ENCODE measurements around the gene ATAD1. TPM values are rescaled to one million over a fixed set of nuclear protein-coding genes. Genes with fewer than 3 reads are reported as not detected.

ATAD1 gene
- total RNA-seq, 4 donors from 2014 or later, result 29.9 to 40.6 (median 31.5) TPM

DNA sequence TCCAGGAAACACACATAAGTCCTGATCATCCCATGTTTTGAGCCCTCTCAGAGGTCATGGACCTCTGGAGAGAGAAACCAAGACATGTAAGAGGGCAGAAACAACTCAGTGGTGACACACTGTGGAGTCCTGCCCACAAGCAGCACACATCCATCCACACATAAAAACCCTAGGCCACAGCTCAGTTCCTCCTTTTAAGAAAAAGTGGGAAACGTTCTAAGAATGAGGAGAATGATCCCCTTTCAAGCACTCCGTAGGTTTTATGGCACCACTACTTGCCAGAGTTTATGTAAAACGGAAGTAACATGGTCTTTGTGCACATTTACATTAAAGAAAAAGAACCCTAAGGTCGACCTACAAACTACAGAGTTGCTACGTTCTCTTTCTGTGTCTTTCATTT is 19.9 kb downstream of the ATAD1 start:
- no peak for DNase-seq (ENCODE audit: low spot score in 2 of 2)

DNA sequence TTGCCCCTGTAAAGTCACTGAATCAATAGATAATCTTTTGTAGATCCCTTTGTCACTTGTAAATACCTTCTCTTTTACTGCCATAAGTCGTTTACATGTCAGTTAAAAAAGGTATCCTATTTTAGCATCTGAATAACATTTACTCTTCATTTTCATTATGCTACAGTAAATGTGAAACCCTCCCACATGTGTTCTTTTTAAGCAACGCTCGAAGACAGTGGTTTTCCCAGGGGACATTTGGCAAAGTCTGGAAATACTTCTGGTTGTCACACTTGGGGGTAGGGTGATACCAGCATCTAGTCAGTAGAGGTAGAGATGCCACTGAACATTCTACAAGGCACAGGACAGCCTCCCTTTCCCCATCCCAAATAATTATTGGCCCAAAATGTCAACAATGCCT is 23.7 kb downstream of the ATAD1 start:
- TF ChIP-seq EP300 (IDR thresholded peaks at IDR 0.05), result no peak
- TF ChIP-seq POLR2AphosphoS5 (IDR thresholded peaks at IDR 0.05), result no peak
- peaks cover 4% of the 10 kb centered on the region for H3K36me3 ChIP-seq
- no peak overlapping the region for H3K27ac ChIP-seq
- H3K9me3 ChIP-seq, result no peaks in the 10 kb centered on the region
- H3K27me3 ChIP-seq, result no peaks in the 10 kb centered on the region
- 48% methylated on average over 3 of the region's 3 CpGs for WGBS
- no peak for DNase-seq (ENCODE audit: low spot score in 2 of 2)
- no peak overlapping the region for H3K4me3 ChIP-seq
- H3K4me1 ChIP-seq, result no peaks in the 10 kb centered on the region

More for the DNA sequence above, 19.9 kb downstream of the ATAD1 start:
- no peak for TF ChIP-seq POLR2AphosphoS5 (IDR thresholded peaks at IDR 0.05)
- TF ChIP-seq, protein P1, sequence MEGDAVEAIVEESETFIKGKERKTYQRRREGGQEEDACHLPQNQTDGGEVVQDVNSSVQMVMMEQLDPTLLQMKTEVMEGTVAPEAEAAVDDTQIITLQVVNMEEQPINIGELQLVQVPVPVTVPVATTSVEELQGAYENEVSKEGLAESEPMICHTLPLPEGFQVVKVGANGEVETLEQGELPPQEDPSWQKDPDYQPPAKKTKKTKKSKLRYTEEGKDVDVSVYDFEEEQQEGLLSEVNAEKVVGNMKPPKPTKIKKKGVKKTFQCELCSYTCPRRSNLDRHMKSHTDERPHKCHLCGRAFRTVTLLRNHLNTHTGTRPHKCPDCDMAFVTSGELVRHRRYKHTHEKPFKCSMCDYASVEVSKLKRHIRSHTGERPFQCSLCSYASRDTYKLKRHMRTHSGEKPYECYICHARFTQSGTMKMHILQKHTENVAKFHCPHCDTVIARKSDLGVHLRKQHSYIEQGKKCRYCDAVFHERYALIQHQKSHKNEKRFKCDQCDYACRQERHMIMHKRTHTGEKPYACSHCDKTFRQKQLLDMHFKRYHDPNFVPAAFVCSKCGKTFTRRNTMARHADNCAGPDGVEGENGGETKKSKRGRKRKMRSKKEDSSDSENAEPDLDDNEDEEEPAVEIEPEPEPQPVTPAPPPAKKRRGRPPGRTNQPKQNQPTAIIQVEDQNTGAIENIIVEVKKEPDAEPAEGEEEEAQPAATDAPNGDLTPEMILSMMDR (IDR thresholded peaks at IDR 0.05), result no peak
- TF ChIP-seq EP300 (IDR thresholded peaks at IDR 0.05), result no peak
- TF ChIP-seq POLR2A (IDR thresholded peaks at IDR 0.05), result no peak
- no peak overlapping the region for H3K27ac ChIP-seq
- WGBS, result 91% methylated on average over 5 of the region's 5 CpGs
- H3K27me3 ChIP-seq, result no peaks in the 10 kb centered on the region
- no peaks in the 10 kb centered on the region for H3K4me1 ChIP-seq
- peaks cover 4% of the 10 kb centered on the region for H3K36me3 ChIP-seq
- no peaks in the 10 kb centered on the region for H3K9me3 ChIP-seq
- H3K4me3 ChIP-seq, result no peak overlapping the region

- TF ChIP-seq EP300 (IDR thresholded peaks at IDR 0.05) (no peak), POLR2AphosphoS5 (IDR thresholded peaks at IDR 0.05) (no peak), POLR2A (IDR thresholded peaks at IDR 0.05) (no peak)
- TF ChIP-seq, protein P1 (IDR thresholded peaks at IDR 0.05), result no peak
- 93% methylated on average over 3 of the region's 3 CpGs for WGBS
- no peak overlapping the region for H3K4me3 ChIP-seq
- H3K4me1 ChIP-seq, result no peaks in the 10 kb centered on the region
- no peak overlapping the region for H3K27ac ChIP-seq
- H3K9me3 ChIP-seq, result no peaks in the 10 kb centered on the region
- peaks cover 5% of the 10 kb centered on the region for H3K36me3 ChIP-seq
- no peaks in the 10 kb centered on the region for H3K27me3 ChIP-seq
- no peak for DNase-seq (ENCODE audit: low spot score in 2 of 2)
These were observed 27.8 kb downstream of the ATAD1 start for GRCh38 chr10:87790185-87790584.

DNA sequence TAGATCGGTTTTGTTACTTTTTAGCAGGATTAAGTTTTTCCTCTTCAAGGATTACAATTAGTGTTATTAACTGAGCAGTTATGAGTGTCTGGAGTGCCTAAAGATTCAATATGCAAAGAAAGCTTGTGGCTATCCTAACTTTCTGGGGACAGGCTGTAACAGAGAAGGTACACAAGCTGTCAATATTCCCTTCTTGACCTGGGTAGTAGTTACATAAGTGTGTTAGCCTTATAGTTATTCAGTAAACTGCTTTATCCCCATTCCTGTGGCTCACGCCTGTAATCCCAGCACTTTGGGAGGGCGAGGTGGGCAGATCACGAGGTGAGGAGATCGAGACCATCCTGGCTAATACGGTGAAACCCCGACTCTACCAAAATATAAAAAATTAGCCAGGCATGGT is 31.6 kb downstream of the ATAD1 start:
- H3K36me3 ChIP-seq, result peaks cover 24% of the 10 kb centered on the region
- TF ChIP-seq EP300 (IDR thresholded peaks at IDR 0.05) (no peak), POLR2AphosphoS5 (IDR thresholded peaks at IDR 0.05) (no peak), POLR2A (IDR thresholded peaks at IDR 0.05) (no peak)
- TF ChIP-seq, protein P1 (IDR thresholded peaks at IDR 0.05), result no peak
- 97% methylated on average over 7 of the region's 7 CpGs for WGBS
- H3K27ac ChIP-seq, result no peak overlapping the region
- no peaks in the 10 kb centered on the region for H3K27me3 ChIP-seq
- no peaks in the 10 kb centered on the region for H3K4me1 ChIP-seq
- no peaks in the 10 kb centered on the region for H3K9me3 ChIP-seq
- no peak overlapping the region for H3K4me3 ChIP-seq
- DNase-seq (ENCODE audit: low spot score in 2 of 2), result no peak

- H3K36me3 ChIP-seq, result peaks cover 31% of the 10 kb centered on the region
- WGBS, result 95% methylated on average over 6 of the region's 6 CpGs
- no peaks in the 10 kb centered on the region for H3K4me1 ChIP-seq
- DNase-seq (ENCODE audit: low spot score in 2 of 2), result no peak
- no peaks in the 10 kb centered on the region for H3K27me3 ChIP-seq
- no peak overlapping the region for H3K27ac ChIP-seq
- no peak overlapping the region for H3K4me3 ChIP-seq
- no peaks in the 10 kb centered on the region for H3K9me3 ChIP-seq
- no peak for TF ChIP-seq POLR2AphosphoS5 (IDR thresholded peaks at IDR 0.05)
- TF ChIP-seq POLR2A (IDR thresholded peaks at IDR 0.05), result no peak
- no peak for TF ChIP-seq EP300 (IDR thresholded peaks at IDR 0.05)
- TF ChIP-seq, protein P1 (IDR thresholded peaks at IDR 0.05), result no peak
These were observed 35.3 kb downstream of the ATAD1 start for GRCh38 chr10:87782721-87783120.

DNA sequence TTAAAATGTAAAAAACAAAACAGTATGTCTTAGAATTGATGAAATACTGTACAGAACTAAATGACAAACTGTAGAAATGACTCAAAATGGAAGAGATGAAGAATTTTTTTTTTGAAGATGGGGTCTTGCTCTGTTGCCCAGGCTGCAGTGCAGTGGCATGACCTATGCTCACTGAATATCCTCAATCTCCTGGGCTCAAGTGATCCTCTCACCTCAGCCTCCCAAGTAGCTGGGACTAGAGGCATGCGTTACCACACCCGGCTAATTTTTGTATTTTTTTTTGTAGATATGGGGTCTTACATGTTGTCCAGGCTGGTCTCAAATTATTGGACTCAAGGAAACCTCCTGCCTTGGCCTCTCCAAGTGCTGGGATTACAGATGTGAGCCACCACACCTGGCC is 36.5 kb downstream of the ATAD1 start:
- Histone ChIP-seq H3K4me1 (no peaks in the 10 kb centered on the region), H3K27ac (no peak overlapping the region), H3K27me3 (no peaks in the 10 kb centered on the region), H3K36me3 (peaks cover 31% of the 10 kb centered on the region), H3K4me3 (no peak overlapping the region), H3K9me3 (no peaks in the 10 kb centered on the region)
- TF ChIP-seq, protein P1 (IDR thresholded peaks at IDR 0.05), result no peak
- TF ChIP-seq POLR2AphosphoS5 (IDR thresholded peaks at IDR 0.05) (no peak), EP300 (IDR thresholded peaks at IDR 0.05) (no peak), POLR2A (IDR thresholded peaks at IDR 0.05) (no peak)
- 94% methylated on average over 2 of the region's 2 CpGs for WGBS
- DNase-seq (ENCODE audit: low spot score in 2 of 2), result no peak
